ENCODE results near the gene ZNF365.

- TF ChIP-seq CTCF (IDR thresholded peaks at IDR 0.05) (no peak), POLR2A (IDR thresholded peaks at IDR 0.05) (no peak)
Measured at GRCh38 chr10:62348029-62348428, 26.1 kb upstream of the ZNF365 start.
